Measurements from ENCODE around the gene LUZP1. TPM values are rescaled to one million over a fixed set of nuclear protein-coding genes. Genes with fewer than 3 reads are reported as not detected.

Gene LUZP1
- total RNA-seq, 1 experiment from 2014 or later, result 40.2 TPM

- intact Hi-C loops (cut with micrococcal nuclease; ENCODE audit: unreplicated experiment), result no loop called here
- ChIA-PET CTCF (interaction anchor here (0.6 to 1.1 kb wide), 2 partner anchors 9 to 139 kb away, joined by 4 to 5 read pairs; no protein-coding TSS in a partner anchor), POLR2A (interaction anchor here (0.6 kb wide), 1 partner anchor 14 kb away, joined by 4 read pairs; no protein-coding TSS in a partner anchor)
- in situ Hi-C loops (cut with HindIII; ENCODE audit: low pct_unique_long_range_greater_than_20kb, low sequenced_read_pairs), result no loop called here
- H3K4me3 ChIP-seq (ENCODE audit: low read depth in 2 of 2, low read length in 2 of 2), result no peak overlapping the region
- TF ChIP-seq POLR2AphosphoS5 (IDR thresholded peaks at IDR 0.05; ENCODE audit: low read depth, low read length), result no peak
- TF ChIP-seq SIN3A (IDR thresholded peaks at IDR 0.05; ENCODE audit: borderline replicate concordance, insufficient read depth, low read depth, low read length), result no peak
- no peak for ATAC-seq
- no peak for DNase-seq (ENCODE audit: low read depth, low spot score)
- no TSS peak for BruUV-seq (replicated peaks)
- H3K9me3 ChIP-seq (ENCODE audit: control insufficient read depth, insufficient read depth, low read depth, low read length), result no peaks in the 10 kb centered on the region
- H3K27ac ChIP-seq (ENCODE audit: low read length), result no peak overlapping the region
- H3K27me3 ChIP-seq (ENCODE audit: control insufficient read depth, insufficient read depth, low read length), result no peaks in the 10 kb centered on the region
- H3K4me1 ChIP-seq (ENCODE audit: control insufficient read depth, insufficient read depth, low read length), result peaks cover 9% of the 10 kb centered on the region; the same call in 1 of the 2 replicates
- H3K36me3 ChIP-seq (ENCODE audit: control insufficient read depth, insufficient read depth, low read length), result no peaks in the 10 kb centered on the region; the same call in 1 of the 2 replicates
Measured at GRCh38 chr1:23040509-23040908, 128.1 kb downstream of the LUZP1 start.

- in situ Hi-C loops (cut with HindIII; ENCODE audit: low pct_unique_long_range_greater_than_20kb, low sequenced_read_pairs) (no loop called here), intact Hi-C loops (cut with micrococcal nuclease; ENCODE audit: unreplicated experiment) (no loop called here)
- H3K9me3 ChIP-seq (ENCODE audit: control insufficient read depth, insufficient read depth, low read depth, low read length), result no peaks in the 10 kb centered on the region
- CTCF ChIA-PET, result no interaction called here
- no peak for DNase-seq (ENCODE audit: low read depth, low spot score)
- TF ChIP-seq SIN3A (IDR thresholded peaks at IDR 0.05; ENCODE audit: borderline replicate concordance, insufficient read depth, low read depth, low read length) (no peak), CTCF (IDR thresholded peaks at IDR 0.05) (no peak), TCF7L2 (IDR thresholded peaks at IDR 0.05; ENCODE audit: low read depth, low read length) (no peak)
- no peak overlapping the region for H3K4me3 ChIP-seq (ENCODE audit: low read depth in 2 of 2, low read length in 2 of 2)
- H3K27ac ChIP-seq (ENCODE audit: low read length), result no peak overlapping the region
- ATAC-seq, result no peak
- H3K36me3 ChIP-seq (ENCODE audit: control insufficient read depth, insufficient read depth, low read length), result no peaks in the 10 kb centered on the region
- POLR2A ChIA-PET, result no interaction called here
- H3K27me3 ChIP-seq (ENCODE audit: control insufficient read depth, insufficient read depth, low read length), result no peaks in the 10 kb centered on the region
- no TSS peak for BruUV-seq (replicated peaks)
- H3K4me1 ChIP-seq (ENCODE audit: control insufficient read depth, insufficient read depth, low read length), result peaks cover 9% of the 10 kb centered on the region; the same call in 1 of the 2 replicates
Measured at GRCh38 chr1:23039308-23039826, 129.3 kb downstream of the LUZP1 start.

GRCh38 chr1:23037081-23037740 lies 131.4 kb downstream of the LUZP1 start:
- intact Hi-C loops (cut with micrococcal nuclease; ENCODE audit: unreplicated experiment), result no loop called here

More at GRCh38 chr1:23037081-23037740, 131.4 kb downstream of the LUZP1 start:
- Histone ChIP-seq H3K27ac (ENCODE audit: low read length) (no peak overlapping the region), H3K27me3 (ENCODE audit: control insufficient read depth, insufficient read depth, low read length) (no peaks in the 10 kb centered on the region), H3K36me3 (ENCODE audit: control insufficient read depth, insufficient read depth, low read length) (no peaks in the 10 kb centered on the region), H3K9me3 (ENCODE audit: control insufficient read depth, insufficient read depth, low read depth, low read length) (no peaks in the 10 kb centered on the region), H3K4me3 (ENCODE audit: low read depth in 2 of 2, low read length in 2 of 2) (no peak overlapping the region), H3K4me1 (ENCODE audit: control insufficient read depth, insufficient read depth, low read length) (peaks cover 12% of the 10 kb centered on the region)
- no peak for TF ChIP-seq POLR2AphosphoS5 (IDR thresholded peaks at IDR 0.05; ENCODE audit: low read depth, low read length)
- TF ChIP-seq SIN3A (IDR thresholded peaks at IDR 0.05; ENCODE audit: borderline replicate concordance, insufficient read depth, low read depth, low read length), result no peak
- TF ChIP-seq CTCF (IDR thresholded peaks at IDR 0.05), result no peak
- no peak for TF ChIP-seq TCF7L2 (IDR thresholded peaks at IDR 0.05; ENCODE audit: low read depth, low read length)
- no peak for TF ChIP-seq REST (IDR thresholded peaks at IDR 0.05; ENCODE audit: insufficient read depth in 1 of 2, low read depth in 2 of 2, low read length in 1 of 2)
- no TSS peak for BruUV-seq (replicated peaks)
- CTCF ChIA-PET, result no interaction called here
- DNase-seq (ENCODE audit: low read depth, low spot score) (no peak), ATAC-seq (no peak)
- POLR2A ChIA-PET, result no interaction called here
- in situ Hi-C loops (cut with HindIII; ENCODE audit: low pct_unique_long_range_greater_than_20kb, low sequenced_read_pairs), result no loop called here

Data from Panc1 (cell line).